GM23338 (cell line): ENCODE data around the gene TUBB1. TPM values are rescaled to one million over a fixed set of nuclear protein-coding genes. Genes with fewer than 3 reads are reported as not detected.

Experiments
- ATAC-seq: fragments of 200-7000 bp; cut with Tn5 transposase; 3 replicates; pipeline ENCODE4 v1.9.1; 2020
- DNase-seq: peaks from one replicate; pipeline ENCODE4 v3.0.0-alpha.2; 2015; ENCODE audit warnings: low spot score
- H2AFZ ChIP-seq: fragments of 200-600 bp; sonication (generic); 2 replicates; pipeline ENCODE4 v1.8.0; 2016; ENCODE audit warnings: antibody characterized with exemption, mild to moderate bottlenecking, moderate library complexity
- H3F3A ChIP-seq: fragments of 200-600 bp; sonication (generic); replicated peaks from 2 replicates; pipeline ENCODE4 v1.8.0; 2017; ENCODE audit warnings: antibody characterized with exemption, mixed run types, low read depth
- H3K27ac ChIP-seq: fragments of 200-600 bp; sonication (generic); 2 replicates; pipeline ENCODE4 v1.6.1; 2016; ENCODE audit warnings: low read depth
- H3K27me3 ChIP-seq: fragments of 200-600 bp; sonication (generic); 2 replicates; pipeline ENCODE4 v1.8.0; 2016; ENCODE audit warnings: mild to moderate bottlenecking, mixed run types, moderate library complexity; ENCODE audit not compliant: insufficient read depth
- H3K36me3 ChIP-seq: fragments of 200-600 bp; sonication (generic); 2 replicates; pipeline ENCODE4 v1.8.0; 2016; ENCODE audit warnings: mild to moderate bottlenecking; ENCODE audit not compliant: insufficient read depth
- H3K4me1 ChIP-seq: fragments of 200-600 bp; sonication (generic); 2 replicates; pipeline ENCODE4 v1.8.0; 2016; ENCODE audit warnings: mild to moderate bottlenecking, moderate library complexity; ENCODE audit not compliant: insufficient read depth
- H3K4me2 ChIP-seq: fragments of 200-600 bp; sonication (generic); 2 replicates; pipeline ENCODE4 v1.7.1; 2017; ENCODE audit warnings: mixed run types
- H3K4me3 ChIP-seq: fragments of 200-600 bp; sonication (generic); 2 replicates; pipeline ENCODE4 v1.6.1; 2016; ENCODE audit warnings: mixed run types
- H3K79me2 ChIP-seq: fragments of 200-600 bp; sonication (generic); replicated peaks from 2 replicates; pipeline ENCODE4 v1.8.0; 2017; ENCODE audit warnings: mild to moderate bottlenecking; ENCODE audit not compliant: insufficient read depth
- H3K9me2 ChIP-seq: fragments of 200-600 bp; sonication (generic); 2 replicates; pipeline ENCODE4 v1.8.0; 2017; ENCODE audit not compliant: insufficient read depth
- H4K20me1 ChIP-seq: fragments of 200-600 bp; sonication (generic); replicated peaks from 2 replicates; pipeline ENCODE4 v1.8.0; 2017; ENCODE audit warnings: mild to moderate bottlenecking; ENCODE audit not compliant: insufficient read depth
- H3K27ac Mint-ChIP-seq: 2 replicates; pipeline ENCODE4 v1.8.0; 2020; ENCODE audit warnings: inconsistent platforms, mild to moderate bottlenecking, moderate library complexity, mixed read lengths
- H3K27me3 Mint-ChIP-seq: 3 replicates; pipeline ENCODE4 v1.8.0; 2022; ENCODE audit warnings: low read depth, mild to moderate bottlenecking, moderate library complexity, mixed read lengths, inconsistent platforms; ENCODE audit not compliant: insufficient read depth, poor library complexity
- H3K36me3 Mint-ChIP-seq: 3 replicates; pipeline ENCODE4 v1.8.0; 2021; ENCODE audit warnings: low read depth, mild to moderate bottlenecking, inconsistent platforms, moderate library complexity, mixed read lengths
- H3K4me1 Mint-ChIP-seq: 3 replicates; pipeline ENCODE4 v1.8.0; 2020; ENCODE audit warnings: mild to moderate bottlenecking, inconsistent platforms, mixed read lengths
- H3K4me3 Mint-ChIP-seq: 3 replicates; pipeline ENCODE4 v1.8.0; 2021; ENCODE audit warnings: moderate library complexity, mild to moderate bottlenecking, inconsistent platforms, mixed read lengths
- H3K9me3 Mint-ChIP-seq: 3 replicates; pipeline ENCODE4 v1.8.0; 2020; ENCODE audit warnings: moderate library complexity, mild to moderate bottlenecking, inconsistent platforms, mixed read lengths
- CREB1 ChIP-seq: fragments of 250-450 bp; sonication (Bioruptor Pico); IDR thresholded peaks from 2 replicates; pipeline ENCODE4 v1.5.0; 2020; ENCODE audit warnings: low read depth, mild to moderate bottlenecking, moderate library complexity
- EZH2phosphoT487 ChIP-seq: fragments of 200-600 bp; sonication (generic); IDR thresholded peaks from one replicate; pipeline ENCODE4 v1.8.1; 2018; ENCODE audit warnings: antibody characterized with exemption; ENCODE audit not compliant: unreplicated experiment
- JUNB ChIP-seq: IDR thresholded peaks from one replicate; pipeline ENCODE4 v1.6.1; 2016; ENCODE audit warnings: antibody characterized with exemption; ENCODE audit not compliant: unreplicated experiment
- NANOG ChIP-seq: IDR thresholded peaks from 2 replicates; pipeline ENCODE4 v1.6.1; 2016; ENCODE audit warnings: antibody characterized with exemption, borderline replicate concordance
- POLR2AphosphoS5 ChIP-seq: IDR thresholded peaks from 2 replicates; pipeline ENCODE4 v1.6.1; 2016; ENCODE audit warnings: antibody characterized with exemption, low read depth
- STAT1 ChIP-seq: IDR thresholded peaks from one replicate; pipeline ENCODE4 v1.6.1; 2016; ENCODE audit warnings: antibody characterized with exemption; ENCODE audit not compliant: unreplicated experiment
- ZNF114 ChIP-seq: fragments of 250-450 bp; sonication (Bioruptor Pico); IDR thresholded peaks from 2 replicates; pipeline ENCODE4 v1.5.0; 2020; ENCODE audit warnings: mild to moderate bottlenecking, moderate library complexity
- ZNF331 ChIP-seq: fragments of 250-450 bp; sonication (Bioruptor Pico); IDR thresholded peaks from 2 replicates; pipeline ENCODE4 v1.5.0; 2020; ENCODE audit warnings: low read depth, mild to moderate bottlenecking, moderate library complexity
- polyA plus RNA-seq: library from polyadenylated mRNA; unstranded; fragments of >200 nt; fragmentation: Nextera tagmentation; extraction: Ambion mirVana; gene quantifications from 2 replicates; pipeline ENCODE4 v1.2.1, GENCODE V29; 2016
- total RNA-seq: library from RNA; depleted of rRNA; stranded (reverse); fragments of >200 nt; shearing (Covaris generic); gene quantifications from 2 replicates; pipeline ENCODE4 v1.2.3, GENCODE V29; 2014
- TF ChIP-seq, protein P1 (sequence below): IDR thresholded peaks from one replicate; pipeline ENCODE4 v1.6.1; 2018; ENCODE audit warnings: antibody characterized with exemption; ENCODE audit not compliant: unreplicated experiment
- TF ChIP-seq, protein P2 (sequence below): fragments of 250-450 bp; sonication (Bioruptor Pico); IDR thresholded peaks from 2 replicates; pipeline ENCODE4 v1.5.0; 2020; ENCODE audit warnings: mild to moderate bottlenecking, moderate library complexity
- TF ChIP-seq, protein P3 (sequence below), 2 experiments: fragments of 200-600 bp in 1 of 2; sonication (generic) in 1 of 2; conservative IDR thresholded peaks; 2 replicates each; pipeline versions ENCODE4 v1.5.1 to v1.6.1; 2016 to 2017; ENCODE audit warnings: antibody characterized with exemption in 2 of 2, low read depth in 2 of 2, mild to moderate bottlenecking in 2 of 2, moderate library complexity in 1 of 2
- TF ChIP-seq, protein P4 (sequence below): IDR thresholded peaks from 2 replicates; pipeline ENCODE4 v1.6.1; 2016; ENCODE audit warnings: antibody characterized with exemption

Gene TUBB1
- total and polyA plus RNA-seq, 2 experiments from 2014 or later: not detected

DNA sequence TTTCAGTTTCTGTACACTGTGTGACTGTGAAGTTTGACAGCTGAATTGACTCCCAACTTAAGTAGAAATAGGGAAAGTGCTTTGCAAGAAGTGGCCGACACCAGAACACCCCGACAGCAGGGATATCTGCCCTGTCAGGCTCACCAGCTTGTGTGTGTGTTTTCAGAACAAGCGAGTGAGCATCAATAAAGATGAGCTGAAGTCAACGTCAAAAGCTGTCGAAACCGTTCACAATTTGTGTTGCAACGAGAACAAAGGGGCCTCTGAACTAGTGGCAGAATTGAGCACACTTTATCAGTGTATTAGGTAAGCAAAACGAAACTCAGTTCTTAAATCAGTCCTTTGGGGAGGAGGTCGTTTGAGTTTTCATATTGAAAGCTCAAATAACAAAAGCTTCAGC, 27.5 kb upstream of the TUBB1 start:
- TF ChIP-seq NANOG (no peak), EZH2phosphoT487 (no peak), STAT1 (no peak), CREB1 (CRISPR knock-in tag) (no peak), POLR2AphosphoS5 (no peak), ZNF331 (CRISPR knock-in tag) (no peak), JUNB (no peak), ZNF114 (CRISPR knock-in tag) (no peak)
- TF ChIP-seq, protein P1, sequence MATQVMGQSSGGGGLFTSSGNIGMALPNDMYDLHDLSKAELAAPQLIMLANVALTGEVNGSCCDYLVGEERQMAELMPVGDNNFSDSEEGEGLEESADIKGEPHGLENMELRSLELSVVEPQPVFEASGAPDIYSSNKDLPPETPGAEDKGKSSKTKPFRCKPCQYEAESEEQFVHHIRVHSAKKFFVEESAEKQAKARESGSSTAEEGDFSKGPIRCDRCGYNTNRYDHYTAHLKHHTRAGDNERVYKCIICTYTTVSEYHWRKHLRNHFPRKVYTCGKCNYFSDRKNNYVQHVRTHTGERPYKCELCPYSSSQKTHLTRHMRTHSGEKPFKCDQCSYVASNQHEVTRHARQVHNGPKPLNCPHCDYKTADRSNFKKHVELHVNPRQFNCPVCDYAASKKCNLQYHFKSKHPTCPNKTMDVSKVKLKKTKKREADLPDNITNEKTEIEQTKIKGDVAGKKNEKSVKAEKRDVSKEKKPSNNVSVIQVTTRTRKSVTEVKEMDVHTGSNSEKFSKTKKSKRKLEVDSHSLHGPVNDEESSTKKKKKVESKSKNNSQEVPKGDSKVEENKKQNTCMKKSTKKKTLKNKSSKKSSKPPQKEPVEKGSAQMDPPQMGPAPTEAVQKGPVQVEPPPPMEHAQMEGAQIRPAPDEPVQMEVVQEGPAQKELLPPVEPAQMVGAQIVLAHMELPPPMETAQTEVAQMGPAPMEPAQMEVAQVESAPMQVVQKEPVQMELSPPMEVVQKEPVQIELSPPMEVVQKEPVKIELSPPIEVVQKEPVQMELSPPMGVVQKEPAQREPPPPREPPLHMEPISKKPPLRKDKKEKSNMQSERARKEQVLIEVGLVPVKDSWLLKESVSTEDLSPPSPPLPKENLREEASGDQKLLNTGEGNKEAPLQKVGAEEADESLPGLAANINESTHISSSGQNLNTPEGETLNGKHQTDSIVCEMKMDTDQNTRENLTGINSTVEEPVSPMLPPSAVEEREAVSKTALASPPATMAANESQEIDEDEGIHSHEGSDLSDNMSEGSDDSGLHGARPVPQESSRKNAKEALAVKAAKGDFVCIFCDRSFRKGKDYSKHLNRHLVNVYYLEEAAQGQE: no peak
- TF ChIP-seq, protein P2, sequence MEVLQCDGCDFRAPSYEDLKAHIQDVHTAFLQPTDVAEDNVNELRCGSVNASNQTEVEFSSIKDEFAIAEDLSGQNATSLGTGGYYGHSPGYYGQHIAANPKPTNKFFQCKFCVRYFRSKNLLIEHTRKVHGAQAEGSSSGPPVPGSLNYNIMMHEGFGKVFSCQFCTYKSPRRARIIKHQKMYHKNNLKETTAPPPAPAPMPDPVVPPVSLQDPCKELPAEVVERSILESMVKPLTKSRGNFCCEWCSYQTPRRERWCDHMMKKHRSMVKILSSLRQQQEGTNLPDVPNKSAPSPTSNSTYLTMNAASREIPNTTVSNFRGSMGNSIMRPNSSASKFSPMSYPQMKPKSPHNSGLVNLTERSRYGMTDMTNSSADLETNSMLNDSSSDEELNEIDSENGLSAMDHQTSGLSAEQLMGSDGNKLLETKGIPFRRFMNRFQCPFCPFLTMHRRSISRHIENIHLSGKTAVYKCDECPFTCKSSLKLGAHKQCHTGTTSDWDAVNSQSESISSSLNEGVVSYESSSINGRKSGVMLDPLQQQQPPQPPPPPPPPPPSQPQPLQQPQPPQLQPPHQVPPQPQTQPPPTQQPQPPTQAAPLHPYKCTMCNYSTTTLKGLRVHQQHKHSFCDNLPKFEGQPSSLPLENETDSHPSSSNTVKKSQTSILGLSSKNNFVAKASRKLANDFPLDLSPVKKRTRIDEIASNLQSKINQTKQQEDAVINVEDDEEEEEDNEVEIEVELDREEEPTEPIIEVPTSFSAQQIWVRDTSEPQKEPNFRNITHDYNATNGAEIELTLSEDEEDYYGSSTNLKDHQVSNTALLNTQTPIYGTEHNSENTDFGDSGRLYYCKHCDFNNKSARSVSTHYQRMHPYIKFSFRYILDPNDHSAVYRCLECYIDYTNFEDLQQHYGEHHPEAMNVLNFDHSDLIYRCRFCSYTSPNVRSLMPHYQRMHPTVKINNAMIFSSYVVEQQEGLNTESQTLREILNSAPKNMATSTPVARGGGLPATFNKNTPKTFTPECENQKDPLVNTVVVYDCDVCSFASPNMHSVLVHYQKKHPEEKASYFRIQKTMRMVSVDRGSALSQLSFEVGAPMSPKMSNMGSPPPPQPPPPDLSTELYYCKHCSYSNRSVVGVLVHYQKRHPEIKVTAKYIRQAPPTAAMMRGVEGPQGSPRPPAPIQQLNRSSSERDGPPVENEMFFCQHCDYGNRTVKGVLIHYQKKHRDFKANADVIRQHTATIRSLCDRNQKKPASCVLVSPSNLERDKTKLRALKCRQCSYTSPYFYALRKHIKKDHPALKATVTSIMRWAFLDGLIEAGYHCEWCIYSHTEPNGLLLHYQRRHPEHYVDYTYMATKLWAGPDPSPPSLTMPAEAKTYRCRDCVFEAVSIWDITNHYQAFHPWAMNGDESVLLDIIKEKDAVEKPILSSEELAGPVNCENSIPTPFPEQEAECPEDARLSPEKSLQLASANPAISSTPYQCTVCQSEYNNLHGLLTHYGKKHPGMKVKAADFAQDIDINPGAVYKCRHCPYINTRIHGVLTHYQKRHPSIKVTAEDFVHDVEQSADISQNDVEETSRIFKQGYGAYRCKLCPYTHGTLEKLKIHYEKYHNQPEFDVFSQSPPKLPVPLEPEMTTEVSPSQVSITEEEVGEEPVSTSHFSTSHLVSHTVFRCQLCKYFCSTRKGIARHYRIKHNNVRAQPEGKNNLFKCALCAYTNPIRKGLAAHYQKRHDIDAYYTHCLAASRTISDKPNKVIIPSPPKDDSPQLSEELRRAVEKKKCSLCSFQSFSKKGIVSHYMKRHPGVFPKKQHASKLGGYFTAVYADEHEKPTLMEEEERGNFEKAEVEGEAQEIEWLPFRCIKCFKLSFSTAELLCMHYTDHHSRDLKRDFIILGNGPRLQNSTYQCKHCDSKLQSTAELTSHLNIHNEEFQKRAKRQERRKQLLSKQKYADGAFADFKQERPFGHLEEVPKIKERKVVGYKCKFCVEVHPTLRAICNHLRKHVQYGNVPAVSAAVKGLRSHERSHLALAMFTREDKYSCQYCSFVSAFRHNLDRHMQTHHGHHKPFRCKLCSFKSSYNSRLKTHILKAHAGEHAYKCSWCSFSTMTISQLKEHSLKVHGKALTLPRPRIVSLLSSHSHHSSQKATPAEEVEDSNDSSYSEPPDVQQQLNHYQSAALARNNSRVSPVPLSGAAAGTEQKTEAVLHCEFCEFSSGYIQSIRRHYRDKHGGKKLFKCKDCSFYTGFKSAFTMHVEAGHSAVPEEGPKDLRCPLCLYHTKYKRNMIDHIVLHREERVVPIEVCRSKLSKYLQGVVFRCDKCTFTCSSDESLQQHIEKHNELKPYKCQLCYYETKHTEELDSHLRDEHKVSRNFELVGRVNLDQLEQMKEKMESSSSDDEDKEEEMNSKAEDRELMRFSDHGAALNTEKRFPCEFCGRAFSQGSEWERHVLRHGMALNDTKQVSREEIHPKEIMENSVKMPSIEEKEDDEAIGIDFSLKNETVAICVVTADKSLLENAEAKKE (CRISPR knock-in tag): no peak
- TF ChIP-seq, protein P3, sequence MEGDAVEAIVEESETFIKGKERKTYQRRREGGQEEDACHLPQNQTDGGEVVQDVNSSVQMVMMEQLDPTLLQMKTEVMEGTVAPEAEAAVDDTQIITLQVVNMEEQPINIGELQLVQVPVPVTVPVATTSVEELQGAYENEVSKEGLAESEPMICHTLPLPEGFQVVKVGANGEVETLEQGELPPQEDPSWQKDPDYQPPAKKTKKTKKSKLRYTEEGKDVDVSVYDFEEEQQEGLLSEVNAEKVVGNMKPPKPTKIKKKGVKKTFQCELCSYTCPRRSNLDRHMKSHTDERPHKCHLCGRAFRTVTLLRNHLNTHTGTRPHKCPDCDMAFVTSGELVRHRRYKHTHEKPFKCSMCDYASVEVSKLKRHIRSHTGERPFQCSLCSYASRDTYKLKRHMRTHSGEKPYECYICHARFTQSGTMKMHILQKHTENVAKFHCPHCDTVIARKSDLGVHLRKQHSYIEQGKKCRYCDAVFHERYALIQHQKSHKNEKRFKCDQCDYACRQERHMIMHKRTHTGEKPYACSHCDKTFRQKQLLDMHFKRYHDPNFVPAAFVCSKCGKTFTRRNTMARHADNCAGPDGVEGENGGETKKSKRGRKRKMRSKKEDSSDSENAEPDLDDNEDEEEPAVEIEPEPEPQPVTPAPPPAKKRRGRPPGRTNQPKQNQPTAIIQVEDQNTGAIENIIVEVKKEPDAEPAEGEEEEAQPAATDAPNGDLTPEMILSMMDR (conservative IDR thresholded peaks at IDR 0.05; ENCODE audit: low read depth in 2 of 2): no peak
- TF ChIP-seq, protein P4, sequence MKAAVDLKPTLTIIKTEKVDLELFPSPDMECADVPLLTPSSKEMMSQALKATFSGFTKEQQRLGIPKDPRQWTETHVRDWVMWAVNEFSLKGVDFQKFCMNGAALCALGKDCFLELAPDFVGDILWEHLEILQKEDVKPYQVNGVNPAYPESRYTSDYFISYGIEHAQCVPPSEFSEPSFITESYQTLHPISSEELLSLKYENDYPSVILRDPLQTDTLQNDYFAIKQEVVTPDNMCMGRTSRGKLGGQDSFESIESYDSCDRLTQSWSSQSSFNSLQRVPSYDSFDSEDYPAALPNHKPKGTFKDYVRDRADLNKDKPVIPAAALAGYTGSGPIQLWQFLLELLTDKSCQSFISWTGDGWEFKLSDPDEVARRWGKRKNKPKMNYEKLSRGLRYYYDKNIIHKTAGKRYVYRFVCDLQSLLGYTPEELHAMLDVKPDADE: no peak
- no peak overlapping the region for H3K4me2 ChIP-seq
- H3K4me1 Mint-ChIP-seq: no peaks in the 10 kb centered on the region
- peaks cover 8% of the 10 kb centered on the region; the same call in 1 of the 2 replicates for H4K20me1 ChIP-seq
- ATAC-seq (no peak), DNase-seq (no peak)
- no peak overlapping the region for H3K4me3 Mint-ChIP-seq
- no peaks in the 10 kb centered on the region for H3K27me3 ChIP-seq
- H3K36me3 Mint-ChIP-seq: peaks cover 93% of the 10 kb centered on the region
- H2AFZ ChIP-seq: no peak overlapping the region
- H3F3A ChIP-seq: no peaks in the 10 kb centered on the region
- no peaks in the 10 kb centered on the region for H3K9me2 ChIP-seq
- H3K4me3 ChIP-seq: no peak overlapping the region
- H3K36me3 ChIP-seq: peaks cover 68% of the 10 kb centered on the region
- H3K9me3 Mint-ChIP-seq: no peaks in the 10 kb centered on the region
- H3K27ac Mint-ChIP-seq: no peak overlapping the region
- peaks cover 4% of the 10 kb centered on the region; the same call in 1 of the 2 replicates for H3K79me2 ChIP-seq
- H3K27ac ChIP-seq: no peak overlapping the region
- no peaks in the 10 kb centered on the region for H3K4me1 ChIP-seq
- no peaks in the 10 kb centered on the region for H3K27me3 Mint-ChIP-seq
